ENCODE results near the gene CACNA1E.
"Not testable (repeated sequence)": the region's sequence is repeated elsewhere in the genome, so short reads cannot be mapped to it uniquely, and the experiment has no call there.

CACNA1E gene

DNA sequence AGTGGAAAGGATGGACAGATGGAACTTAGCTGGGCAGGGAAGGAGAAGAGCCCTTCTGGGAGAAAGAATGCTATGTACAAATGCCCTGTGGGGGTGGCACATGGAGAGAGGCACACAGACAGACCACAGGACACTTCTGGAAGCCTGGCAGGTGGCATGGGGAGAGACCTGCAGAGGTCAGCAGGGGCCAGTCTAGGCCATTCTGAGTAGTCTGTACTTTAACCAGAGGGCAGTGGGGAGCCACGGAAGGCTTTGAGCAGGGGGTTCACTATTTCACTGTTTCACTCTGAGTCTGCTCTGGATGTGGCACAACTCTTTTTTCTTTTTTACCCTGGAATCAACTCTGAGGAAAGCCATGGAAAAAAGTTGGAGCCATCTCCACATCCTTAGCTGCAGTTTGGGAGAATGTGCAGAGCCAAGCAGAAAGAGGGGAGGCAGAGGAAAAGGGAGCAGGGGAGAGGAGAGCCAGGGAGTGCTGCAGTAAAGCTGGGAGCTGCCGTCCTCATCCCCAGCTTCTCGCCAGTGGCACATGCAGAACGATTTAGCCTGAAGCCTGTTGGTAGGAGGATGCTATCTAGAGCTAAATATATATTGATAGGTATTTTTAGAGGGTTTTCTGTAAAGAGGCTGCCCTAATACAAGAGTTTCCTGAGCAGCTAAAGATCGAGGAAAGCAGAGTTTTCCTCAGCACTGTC is 34.0 kb downstream of the CACNA1E start:
- no peak for DNase-seq (ENCODE audit: low spot score)

DNA sequence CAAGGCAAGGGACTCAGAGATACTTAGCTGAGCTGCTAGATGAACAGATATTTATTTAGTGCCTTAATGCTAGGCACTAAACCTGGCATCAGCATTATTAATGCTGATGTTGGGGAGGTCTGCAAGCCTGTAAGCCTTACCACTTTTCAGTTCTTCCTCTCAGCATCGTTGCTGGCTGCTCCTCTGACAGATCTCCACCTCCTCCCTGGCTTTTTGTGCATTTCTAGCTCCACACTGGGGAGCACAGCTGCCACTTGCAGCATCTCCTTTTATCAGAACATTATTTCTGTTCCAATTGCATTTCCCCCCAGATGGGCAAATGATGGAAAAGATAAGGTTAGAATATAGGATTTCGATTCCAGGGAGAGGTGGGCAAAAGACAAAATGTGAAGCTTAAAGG is 34.8 kb downstream of the CACNA1E start:
- DNase-seq (ENCODE audit: low spot score), result no peak

DNA sequence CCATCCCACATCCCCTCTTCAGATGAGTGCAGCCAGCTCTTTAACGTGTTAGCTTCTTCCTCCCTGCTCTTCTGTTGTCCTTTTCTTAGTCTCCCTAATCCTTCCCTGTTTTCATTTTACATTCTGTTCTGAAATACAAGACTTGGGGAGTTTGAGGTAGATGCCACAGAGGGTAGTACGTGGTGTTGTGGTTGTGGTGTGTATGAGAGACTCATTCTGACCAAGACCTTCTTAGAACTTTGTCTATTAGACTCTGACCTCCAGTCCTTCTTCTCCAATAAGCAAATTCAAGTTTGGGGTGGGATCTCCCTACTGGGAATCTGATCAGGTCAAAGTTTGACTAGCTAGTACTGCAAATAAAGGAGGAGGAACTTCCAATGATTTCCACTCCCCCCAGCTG is 39.5 kb downstream of the CACNA1E start:
- no peak for DNase-seq (ENCODE audit: low spot score)

DNA sequence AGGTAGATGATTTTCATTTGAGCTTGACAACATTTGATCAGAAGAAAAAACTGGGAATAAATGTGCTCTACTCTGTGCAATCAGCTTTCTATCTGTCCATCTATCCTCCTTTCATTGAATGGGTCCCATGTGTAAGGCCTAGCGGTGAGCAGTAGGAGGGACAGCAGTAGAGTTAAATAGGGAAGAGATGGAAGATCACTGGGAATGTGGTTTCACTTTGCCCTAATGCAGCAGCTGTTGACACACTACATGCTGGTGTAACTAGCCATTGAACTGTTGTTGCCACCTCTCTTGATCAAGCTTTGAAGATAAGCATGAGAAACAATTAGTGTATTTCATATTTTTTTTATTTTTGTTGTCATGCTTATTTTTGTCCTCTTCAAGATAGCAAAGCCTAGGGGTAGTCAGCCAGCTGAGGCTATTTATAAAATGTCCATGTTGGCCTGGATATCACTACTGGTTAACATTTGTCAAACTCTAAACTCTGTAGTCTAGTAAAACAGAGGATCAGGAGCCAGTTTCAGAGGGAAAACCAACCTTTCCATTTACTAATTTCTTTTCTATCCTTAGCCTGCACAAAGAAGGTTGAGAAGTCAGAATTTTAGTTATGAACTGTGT is 41.9 kb downstream of the CACNA1E start:
- no peak for DNase-seq (ENCODE audit: low spot score)

DNA sequence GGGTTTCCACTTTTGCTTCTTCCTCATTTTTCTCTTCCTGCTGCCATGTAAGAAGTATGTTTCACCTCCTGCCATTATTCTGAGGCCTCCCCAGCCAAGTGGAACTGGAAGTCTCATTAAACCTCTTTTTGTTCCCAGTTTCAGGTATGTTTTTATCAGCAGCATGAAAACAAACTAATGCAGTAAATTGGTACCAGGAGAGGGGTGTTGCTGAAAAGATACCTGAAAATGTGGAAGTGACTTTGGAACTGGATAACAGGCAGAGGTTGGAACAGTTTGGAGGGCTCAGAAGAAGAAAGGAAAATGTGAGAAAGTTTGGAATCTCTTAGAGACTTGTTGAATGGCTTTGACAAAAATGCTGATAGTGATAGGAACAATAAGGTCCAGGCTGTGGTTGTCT is 44.9 kb downstream of the CACNA1E start:
- DNase-seq (ENCODE audit: low spot score), result not testable (repeated sequence)

DNA sequence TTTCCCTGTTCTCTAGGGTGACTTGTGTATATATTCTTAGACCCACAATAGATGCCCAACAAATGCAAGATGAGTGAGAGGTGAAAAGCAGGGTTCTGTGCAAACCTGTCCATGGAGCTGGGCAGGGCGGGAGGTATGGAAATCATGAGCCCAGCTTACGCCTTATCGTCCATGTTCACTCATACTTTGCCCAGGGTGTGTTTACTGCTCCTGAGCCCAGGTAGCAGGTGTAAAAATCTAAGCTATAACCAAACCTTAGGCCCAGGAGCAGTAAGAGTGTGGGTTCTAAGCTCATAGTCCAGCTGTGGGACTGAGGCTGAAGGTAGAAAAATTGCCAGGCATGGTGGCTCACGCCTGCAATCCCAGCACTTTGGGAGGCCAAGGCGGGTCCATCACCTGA is 48.1 kb downstream of the CACNA1E start:
- DNase-seq (ENCODE audit: low spot score), result no peak

DNA sequence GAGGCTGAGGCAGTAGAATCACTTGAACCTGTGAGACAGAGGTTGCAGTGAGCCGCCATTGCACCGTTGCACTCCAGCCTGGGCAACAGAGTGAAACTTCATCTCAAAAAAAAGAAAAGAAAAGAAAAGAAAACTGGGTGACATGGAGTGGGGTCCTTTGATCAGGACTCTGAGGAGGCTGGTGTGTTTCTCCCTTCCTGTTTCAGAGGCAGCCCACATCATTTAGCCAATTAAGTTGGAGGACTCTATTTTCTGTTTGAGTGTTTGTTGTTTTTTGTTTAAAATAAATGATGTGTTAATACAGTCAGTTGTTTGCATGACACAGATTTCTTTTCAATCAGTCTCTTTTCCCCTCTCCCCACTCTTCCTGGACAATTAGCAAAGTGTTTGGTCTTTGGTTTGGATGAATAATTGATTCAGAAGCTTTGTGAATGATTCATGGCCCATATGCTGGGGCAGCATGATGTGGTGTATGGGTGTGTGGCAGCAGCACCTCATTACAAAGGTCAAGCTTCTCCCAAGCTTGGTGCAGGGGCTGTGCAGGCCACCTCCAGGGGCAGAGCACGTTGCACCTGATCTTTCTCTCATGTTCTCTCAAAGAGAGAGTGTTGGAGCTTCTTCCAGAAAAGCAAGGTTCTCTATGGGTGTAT is 48.8 kb downstream of the CACNA1E start:
- DNase-seq (ENCODE audit: low spot score), result no peak

DNA sequence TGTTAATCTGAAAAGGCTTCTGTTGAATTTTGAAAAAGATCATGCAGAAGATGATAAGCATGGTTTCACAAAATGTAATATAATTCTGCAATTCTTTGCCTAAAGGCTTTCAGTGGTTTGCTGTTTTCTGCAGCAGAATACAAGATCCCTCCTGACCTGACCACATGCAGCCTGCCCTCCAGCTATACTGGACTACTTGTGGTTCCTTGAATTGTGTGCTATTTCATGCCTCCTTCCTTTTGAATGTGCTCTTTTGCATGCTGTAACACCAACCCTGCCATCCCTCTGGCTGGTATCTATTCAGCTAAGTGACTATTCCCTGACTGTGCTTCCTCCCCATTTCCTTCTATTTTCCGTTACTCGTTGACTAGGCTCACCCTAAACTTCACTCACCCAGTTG is 55.5 kb downstream of the CACNA1E start:
- DNase-seq (ENCODE audit: low spot score), result no peak

DNA sequence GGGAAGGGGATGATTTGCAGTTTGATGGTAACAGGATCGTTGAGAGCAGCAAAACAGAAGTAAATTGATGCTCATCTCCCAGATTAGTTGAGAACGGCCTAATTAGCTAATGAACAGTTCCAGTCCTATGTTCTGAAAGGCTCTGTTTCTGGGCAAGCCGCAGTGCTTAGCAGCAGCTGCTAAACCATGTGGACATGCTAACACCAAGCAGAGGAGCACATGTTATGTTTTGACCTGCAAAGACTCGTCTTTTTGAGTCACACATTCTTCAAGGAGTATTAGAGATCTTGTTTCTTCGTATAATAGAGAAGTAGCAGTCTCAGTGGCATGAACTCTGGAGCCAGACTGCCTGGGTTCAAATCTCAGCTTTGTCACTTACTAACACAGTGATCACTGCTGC is 58.1 kb downstream of the CACNA1E start:
- no peak for DNase-seq (ENCODE audit: low spot score)

DNA sequence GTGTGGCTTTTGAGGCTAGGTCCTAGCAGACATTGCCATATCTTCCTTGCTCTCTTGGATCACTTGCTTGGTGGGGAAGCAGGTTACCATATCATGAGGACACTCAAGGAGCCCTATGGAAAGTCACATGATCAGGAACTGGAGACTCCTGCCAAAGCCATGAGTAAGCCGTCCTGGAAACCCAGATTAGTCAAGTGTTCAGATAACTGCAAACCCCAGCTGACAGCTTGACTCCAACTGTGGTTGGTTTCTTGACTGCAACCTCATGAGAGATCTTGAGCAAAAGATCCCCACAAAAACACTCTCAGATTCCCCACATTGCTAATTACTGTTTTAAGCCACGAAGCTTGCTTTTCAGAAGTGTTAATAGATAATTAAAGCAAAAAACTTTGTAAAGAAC is 58.6 kb downstream of the CACNA1E start:
- no peak for DNase-seq (ENCODE audit: low spot score)

DNA sequence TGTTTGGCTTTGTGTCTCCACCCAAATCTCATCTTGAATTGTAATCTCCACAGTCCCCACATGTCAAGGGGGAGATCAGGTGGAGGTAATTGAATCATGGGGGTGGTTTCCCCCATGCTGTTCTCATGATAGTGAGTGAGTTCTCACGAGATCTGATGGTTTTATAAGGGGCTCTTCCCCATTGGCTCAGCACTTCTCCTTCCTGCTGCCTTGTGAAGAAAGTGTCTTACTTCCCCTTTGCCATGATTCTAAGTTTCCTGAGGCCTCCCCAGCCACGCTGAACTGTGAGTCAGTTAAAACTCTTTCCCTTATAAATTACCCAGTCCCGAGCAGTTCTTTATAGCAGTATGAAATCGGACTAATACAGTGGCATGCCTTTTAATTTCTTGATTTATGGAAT is 59.1 kb downstream of the CACNA1E start:
- DNase-seq (ENCODE audit: low spot score), result not testable (repeated sequence)

DNA sequence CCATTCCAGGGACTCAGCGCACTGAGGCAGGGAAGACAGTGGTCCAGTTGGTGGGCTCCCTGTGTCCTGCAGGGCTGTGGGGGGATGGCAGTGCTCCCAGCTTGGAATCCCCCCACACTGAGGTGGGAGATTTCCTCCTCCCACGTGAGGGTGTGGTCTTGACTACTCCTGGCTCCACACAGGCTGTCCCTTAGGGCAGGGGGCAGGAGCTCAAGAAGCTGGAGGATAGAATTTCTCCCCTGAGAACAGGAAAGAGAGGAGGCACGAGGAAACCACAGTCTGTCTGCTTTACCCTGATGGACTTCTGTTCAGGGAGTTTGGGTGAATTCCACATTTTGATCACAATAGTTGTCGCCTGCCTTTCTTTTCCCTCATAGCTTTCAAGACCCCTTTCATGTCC is 62.1 kb downstream of the CACNA1E start:
- no peak for DNase-seq (ENCODE audit: low spot score)

DNA sequence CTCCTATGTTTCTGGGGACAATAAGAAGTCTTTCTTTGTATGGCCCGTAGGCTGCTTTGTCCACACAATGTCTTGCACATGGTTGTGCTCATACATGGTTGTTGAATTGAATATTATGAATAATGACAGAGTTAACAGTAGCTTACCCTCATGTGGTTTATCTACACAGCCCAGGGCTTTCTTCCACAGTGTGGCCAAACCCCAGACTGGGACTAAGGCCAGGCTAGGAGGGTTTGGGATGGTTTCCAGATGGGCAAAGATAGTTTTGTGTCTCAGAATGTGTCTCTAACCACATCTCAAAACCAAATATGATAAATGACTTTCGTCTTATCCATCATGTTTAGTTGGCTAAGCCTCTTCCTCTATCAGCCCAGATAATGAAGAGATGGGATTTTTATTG is 65.2 kb downstream of the CACNA1E start:
- DNase-seq (ENCODE audit: low spot score), result no peak

DNA sequence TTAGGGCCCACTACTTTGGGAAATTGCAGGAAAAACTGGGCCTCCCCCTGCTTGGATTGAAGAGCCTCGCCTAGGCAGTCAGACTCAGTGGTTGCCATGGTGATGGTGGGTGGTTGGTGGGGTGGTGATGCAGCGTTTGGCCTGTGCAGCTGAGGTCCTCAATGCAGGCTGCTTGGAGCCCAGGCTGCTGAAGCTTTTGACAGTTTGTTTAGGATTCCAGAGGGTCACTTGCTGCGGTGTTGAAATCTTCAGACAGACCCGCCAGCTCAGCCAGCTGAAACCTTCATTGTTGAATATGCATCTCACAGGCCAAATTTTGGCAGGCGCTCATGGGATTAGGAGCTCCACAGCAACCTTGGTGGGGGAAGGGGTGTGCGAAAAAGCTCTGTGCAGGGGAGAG is 67.9 kb downstream of the CACNA1E start:
- DNase-seq (ENCODE audit: low spot score), result no peak

DNA sequence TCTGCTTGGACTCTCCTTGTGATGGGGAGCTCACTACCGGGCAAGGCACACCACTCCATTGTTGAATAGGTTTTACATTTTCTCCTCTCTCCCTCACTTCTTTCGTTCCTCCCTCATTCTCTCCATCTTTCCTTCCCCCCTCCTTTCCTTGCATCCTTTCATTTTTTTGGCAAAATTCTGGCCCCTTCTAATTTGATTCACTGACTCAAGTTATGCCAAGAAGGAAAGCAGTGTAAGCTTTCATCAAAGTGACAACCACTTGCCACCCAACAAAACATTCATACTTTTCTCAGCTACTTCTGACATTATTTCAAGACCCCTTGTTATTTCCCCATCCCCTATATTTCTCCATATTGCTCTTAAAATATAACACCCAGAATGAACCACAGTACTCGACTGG is 68.4 kb downstream of the CACNA1E start:
- DNase-seq (ENCODE audit: low spot score), result no peak

DNA sequence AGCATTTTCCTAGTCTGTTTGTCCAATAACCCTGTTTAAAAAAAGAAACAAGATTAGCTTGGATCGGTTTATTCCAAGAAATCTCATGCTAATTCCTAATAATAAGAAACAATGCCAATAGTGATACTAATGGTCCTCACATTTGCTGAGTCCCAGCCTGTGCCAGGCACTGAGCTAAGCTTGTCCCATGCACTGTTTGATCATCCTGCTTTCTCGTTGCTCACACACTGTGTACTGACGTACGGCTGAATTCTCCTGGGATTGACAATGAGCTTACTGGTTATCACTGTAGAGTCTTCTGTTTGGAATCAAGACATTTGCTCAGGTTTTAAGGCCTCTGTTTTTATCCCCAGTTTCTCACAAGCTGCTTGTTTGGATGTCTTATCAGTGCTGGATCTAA is 71.1 kb downstream of the CACNA1E start:
- no peak for DNase-seq (ENCODE audit: low spot score)

DNA sequence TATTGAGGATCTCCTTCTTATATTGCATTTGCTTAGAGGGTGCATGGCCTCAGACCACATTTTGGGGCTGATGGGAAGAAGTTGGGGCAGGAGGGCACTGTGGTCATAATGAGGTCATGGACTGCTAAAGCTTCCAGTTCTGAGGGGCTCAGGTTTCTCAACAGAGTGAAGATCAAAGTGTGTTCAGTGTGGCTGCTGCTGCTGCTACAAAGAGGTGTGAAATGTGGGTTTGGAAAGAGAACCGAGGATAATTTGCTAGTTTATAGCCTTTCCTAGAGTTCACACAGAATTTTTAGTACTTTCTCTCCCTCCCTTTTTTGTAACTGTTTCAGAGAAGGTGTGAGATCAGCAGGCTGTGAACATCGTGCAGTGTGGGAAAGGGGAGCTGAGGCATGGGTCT is 73.3 kb downstream of the CACNA1E start:
- DNase-seq (ENCODE audit: low spot score), result no peak

DNA sequence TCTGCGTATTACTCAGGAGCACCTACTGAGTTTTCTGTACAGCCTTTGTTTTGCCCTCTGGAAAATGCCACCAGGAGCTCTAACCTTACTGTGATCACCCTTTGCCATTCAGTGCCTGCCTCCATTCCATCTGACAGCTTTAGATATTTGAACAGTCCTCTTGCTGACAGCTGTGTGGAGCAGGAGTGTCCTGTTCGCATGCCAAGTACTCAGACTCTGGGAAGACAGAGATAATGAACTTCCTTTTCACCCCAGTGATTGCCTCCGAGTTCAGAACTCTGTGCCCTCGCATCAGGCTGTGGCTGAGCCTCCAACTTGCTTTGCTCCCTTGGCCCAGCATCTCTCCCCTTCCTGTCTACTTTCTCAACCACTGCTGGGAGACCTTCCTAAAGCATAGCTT is 74.0 kb downstream of the CACNA1E start:
- DNase-seq (ENCODE audit: low spot score), result no peak

DNA sequence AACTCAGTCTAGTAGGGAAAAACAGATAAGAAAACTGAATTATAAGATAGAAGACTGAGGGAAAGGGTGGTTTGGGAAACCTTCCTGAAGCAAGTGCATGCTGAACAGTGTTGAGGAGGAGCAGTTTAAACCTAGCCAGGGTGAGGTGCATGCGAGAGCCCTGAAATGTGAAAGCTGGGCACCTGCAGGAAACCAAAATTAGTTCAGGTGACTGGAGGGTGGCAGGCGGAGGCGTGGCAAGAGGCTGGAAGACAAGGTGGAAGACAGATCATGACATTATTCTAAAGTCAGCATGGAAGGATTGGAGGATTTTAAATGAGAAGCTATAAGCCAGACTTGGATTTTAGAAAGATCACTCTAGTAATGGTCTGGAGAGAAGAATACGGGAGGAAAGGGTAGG is 75.1 kb downstream of the CACNA1E start:
- no peak for DNase-seq (ENCODE audit: low spot score)

DNA sequence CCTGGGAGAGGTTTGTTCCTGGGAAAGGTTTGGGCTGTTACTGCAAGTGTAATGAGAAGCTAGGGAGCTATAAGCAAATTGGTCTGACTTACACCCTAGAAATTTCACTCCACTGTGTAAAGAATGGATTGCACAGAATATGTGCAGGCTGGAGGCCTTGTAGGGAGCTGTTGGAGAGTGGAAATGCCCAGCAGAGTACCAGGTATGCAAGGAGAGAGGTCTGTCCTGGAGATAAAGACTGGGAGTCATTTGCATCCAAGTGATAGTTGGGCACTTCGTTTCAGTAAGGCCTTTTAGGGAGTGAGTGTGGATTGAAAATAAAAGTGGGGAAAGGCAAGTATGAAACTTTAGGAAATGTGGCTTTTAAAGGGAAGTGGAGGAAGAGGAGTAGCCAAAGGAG is 75.8 kb downstream of the CACNA1E start:
- no peak for DNase-seq (ENCODE audit: low spot score)

DNA sequence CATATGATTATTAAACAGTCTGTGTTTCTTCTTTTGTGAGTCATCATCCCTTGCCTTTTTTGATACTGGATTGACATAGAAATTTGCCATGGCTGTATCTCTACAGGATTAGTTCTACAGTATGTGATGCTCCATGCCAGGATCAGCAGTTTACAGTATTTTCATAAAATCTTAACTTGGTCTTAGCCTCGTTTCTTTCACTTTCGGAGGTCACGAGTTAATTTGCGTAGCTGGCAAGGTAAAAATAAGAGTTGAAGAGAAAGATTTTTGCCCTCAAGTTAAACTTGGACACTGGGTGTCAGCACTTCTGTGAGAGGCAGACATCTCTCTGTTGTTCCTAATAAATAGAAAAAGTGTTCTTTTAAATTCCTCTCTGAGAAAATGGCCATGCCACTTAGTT is 79.1 kb downstream of the CACNA1E start:
- DNase-seq (ENCODE audit: low spot score), result no peak

DNA sequence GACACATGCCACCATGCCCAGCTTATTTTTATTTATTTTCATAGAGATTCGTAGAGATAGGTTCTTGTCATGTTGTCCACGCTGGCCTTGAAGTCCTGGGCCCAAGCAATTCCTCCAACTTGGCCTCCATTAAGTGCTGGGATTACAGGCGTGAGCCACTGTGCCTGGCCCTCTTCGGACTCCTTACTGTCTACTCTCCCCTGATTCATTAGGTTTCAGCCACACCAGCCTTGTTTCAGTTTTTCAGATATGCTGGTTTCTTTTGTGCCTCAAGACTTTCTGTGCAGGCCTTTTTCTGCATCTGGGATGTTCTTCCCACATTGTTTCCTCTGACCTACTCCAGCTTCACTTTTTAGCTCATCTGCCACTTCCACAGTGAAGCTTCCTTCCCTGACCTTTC is 85.4 kb downstream of the CACNA1E start:
- no peak for DNase-seq (ENCODE audit: low spot score)

DNA sequence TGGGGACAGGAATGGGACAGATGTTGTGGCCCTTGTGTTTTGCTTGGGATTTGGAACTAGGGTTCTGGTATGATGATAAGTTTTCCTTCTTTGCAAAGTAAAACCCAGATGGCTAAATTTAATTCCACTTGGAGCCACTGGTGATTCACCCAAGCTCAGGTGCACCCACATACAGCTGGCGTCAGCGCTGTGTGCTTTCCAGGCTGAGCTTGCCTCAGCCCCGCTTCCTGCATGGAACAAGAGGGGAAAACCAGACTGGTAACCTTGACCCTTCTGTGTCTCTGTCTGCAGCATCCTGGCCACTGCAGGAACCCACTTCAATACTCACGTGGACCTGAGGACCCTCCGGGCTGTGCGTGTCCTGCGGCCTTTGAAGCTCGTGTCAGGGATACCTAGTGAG is 94.2 kb downstream of the CACNA1E start:
- no peak for DNase-seq (ENCODE audit: low spot score)

DNA sequence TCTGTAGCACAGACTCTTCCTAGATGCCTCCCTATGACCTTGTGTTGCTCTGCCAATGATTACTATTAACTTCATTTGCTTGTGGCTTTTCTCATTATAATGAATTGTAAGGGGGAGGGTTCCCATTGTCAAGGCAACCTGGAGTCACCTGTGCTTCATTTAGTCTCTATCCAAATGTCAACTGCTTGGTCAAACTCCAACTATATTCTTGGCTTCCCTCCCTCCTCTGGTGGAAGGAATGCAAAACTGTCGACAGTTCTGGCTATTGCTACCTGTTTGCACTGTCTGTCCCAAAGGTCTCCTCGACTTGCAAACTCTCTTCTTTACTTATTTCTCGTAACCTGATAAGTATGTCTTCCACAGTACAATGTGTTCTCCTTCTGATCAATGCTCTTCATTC is 100.3 kb downstream of the CACNA1E start:
- no peak for DNase-seq (ENCODE audit: low spot score)
